ENCODE results near the gene ZNF254.

DNA sequence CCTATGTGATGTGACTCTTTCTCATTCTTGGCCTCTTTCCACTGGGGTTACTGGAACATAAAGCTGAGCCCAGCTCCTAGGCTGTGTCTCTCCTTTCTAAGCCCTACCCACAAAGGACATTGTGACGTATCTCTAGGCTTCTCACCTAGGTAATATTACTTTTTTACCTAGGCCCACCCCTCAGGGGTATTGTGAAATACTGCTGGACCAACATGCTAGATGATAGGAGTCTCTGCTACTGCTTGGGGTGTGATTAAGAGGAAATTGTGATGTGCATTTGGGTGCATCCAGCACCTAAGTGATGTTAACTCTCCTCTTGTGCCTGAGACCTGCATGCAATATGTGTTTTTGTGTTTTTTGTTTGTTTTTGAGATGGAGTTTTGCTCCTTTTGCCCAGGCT, 22.8 kb upstream of the ZNF254 start:
- TF ChIP-seq EP300 (IDR thresholded peaks at IDR 0.05) = no peak
- no peak for TF ChIP-seq POLR2AphosphoS5 (IDR thresholded peaks at IDR 0.05)
